ENCODE measurements around the gene NOX3. TPM values are rescaled to one million over a fixed set of nuclear protein-coding genes. Genes with fewer than 3 reads are reported as not detected.

Gene NOX3
- total and polyA plus RNA-seq, 2 of the 8 experiments (the other 6 are each of a cell fraction or from before 2014, with no cell fraction given) = not detected

DNA sequence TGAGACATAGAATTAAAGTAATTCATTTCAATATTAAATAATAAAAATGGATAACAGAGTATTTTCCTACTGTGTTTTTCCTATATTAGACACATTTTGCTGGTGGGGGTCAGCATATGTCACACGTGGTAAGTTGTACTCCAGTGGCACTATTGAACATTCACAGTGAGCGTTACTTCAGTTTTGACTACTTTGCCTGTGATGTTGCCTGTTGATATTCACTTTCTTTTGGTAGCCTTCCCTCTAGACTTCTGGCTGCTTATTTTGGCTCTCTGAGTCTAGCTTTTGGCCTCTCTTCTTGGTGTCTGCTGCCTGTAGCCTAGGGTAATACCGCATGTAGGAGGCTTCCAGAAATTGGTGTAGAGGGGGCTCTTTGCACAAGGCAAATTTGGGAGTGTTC lies 76.9 kb downstream of the NOX3 start:
- Histone ChIP-seq H3K9ac (replicated peaks in 1 of 4; ENCODE audit: extremely low read depth in 1 of 4, low read depth in 3 of 4, low read length in 3 of 4) (no peak overlapping the region), H3K4ac (replicated peaks; ENCODE audit: insufficient read length, low read depth, low read length) (no peak overlapping the region), H3K4me3 (ENCODE audit: extremely low read depth in 1 of 4, insufficient read depth in 2 of 4, low read depth in 3 of 4, low read length in 4 of 4) (no peak overlapping the region), H2AK5ac (ENCODE audit: low read depth, low read length) (no peak overlapping the region), H3K56ac (replicated peaks; ENCODE audit: insufficient read length, low read depth, low read length) (no peak overlapping the region), H3K14ac (ENCODE audit: insufficient read length) (no peak overlapping the region), H3K79me1 (ENCODE audit: low read depth, low read length) (no peaks in the 10 kb centered on the region), H3K18ac (ENCODE audit: extremely low read depth, low read length) (no peak overlapping the region), H3K23ac (ENCODE audit: insufficient read length) (no peak overlapping the region), H3K79me2 (ENCODE audit: control insufficient read depth in 1 of 2, insufficient read depth in 2 of 2, low read length in 2 of 2) (no peaks in the 10 kb centered on the region), H3K23me2 (ENCODE audit: low read depth, low read length) (no peaks in the 10 kb centered on the region), H2BK20ac (ENCODE audit: low read length) (no peak overlapping the region), H2BK5ac (ENCODE audit: low read depth, low read length) (no peak overlapping the region), H2BK12ac (ENCODE audit: low read depth, low read length) (no peak overlapping the region), H4K91ac (replicated peaks; ENCODE audit: insufficient read length, low read length) (no peak overlapping the region), H3K9me3 (ENCODE audit: insufficient read depth in 2 of 2, low read depth in 1 of 2, low read length in 1 of 2) (no peaks in the 10 kb centered on the region), H4K20me1 (replicated peaks in 1 of 2; ENCODE audit: control insufficient read depth in 1 of 2, insufficient read depth in 2 of 2, low read length in 2 of 2) (no peaks in the 10 kb centered on the region), H2AFZ (ENCODE audit: low read length) (no peak overlapping the region), H3K4me1 (replicated peaks in 1 of 4; ENCODE audit: control insufficient read depth in 3 of 4, insufficient read depth in 4 of 4, low read length in 3 of 4) (no peaks in the 10 kb centered on the region), H4K5ac (ENCODE audit: insufficient read length, low read depth, low read length) (no peak overlapping the region), H3K36me3 (ENCODE audit: control insufficient read depth in 2 of 4, insufficient read depth in 4 of 4, low read length in 3 of 4) (no peaks in the 10 kb centered on the region), H3K27me3 (replicated peaks in 1 of 4; ENCODE audit: control insufficient read depth in 3 of 4, extremely low read depth in 1 of 4, insufficient read depth in 3 of 4, low read length in 3 of 4) (no peaks in the 10 kb centered on the region), H2BK120ac (replicated peaks; ENCODE audit: low read depth, low read length) (no peak overlapping the region), H3K27ac (ENCODE audit: low read depth, low read length) (no peak overlapping the region), H2BK15ac (ENCODE audit: low read length) (no peak overlapping the region), H3K4me2 (ENCODE audit: insufficient read depth in 1 of 2, low read depth in 2 of 2, low read length in 2 of 2) (no peak overlapping the region), H4K8ac (ENCODE audit: extremely low read depth, insufficient read depth, low read length) (no peak overlapping the region)
- 87% methylated on average over 3 of the region's 3 CpGs; no CpG with 5 or more reads in 1 of the 2 experiments for WGBS, 2 experiments (ENCODE audit: extremely low coverage in 1 of 2, insufficient coverage in 1 of 2, insufficient read length in 1 of 2, insufficient replicate concordance in 2 of 2, low coverage in 1 of 2, low lambda C conversion rate in 2 of 2, missing lambda C conversion rate in 1 of 2)
- ChIA-PET POLR2A (ENCODE audit: partially characterized antibody) (no interaction called here), CTCF (ENCODE audit: partially characterized antibody) (no interaction called here)
- FAIRE-seq = no peak
- DNase-seq (ENCODE audit: low read depth in 1 of 2, low spot score in 2 of 2) = no peak
- TF ChIP-seq GABPA (IDR thresholded peaks at IDR 0.05; ENCODE audit: borderline replicate concordance, insufficient read depth, low read length) (no peak), FOSL1 (IDR thresholded peaks at IDR 0.05; ENCODE audit: insufficient read depth, low read depth, low read length) (no peak), EZH2 (IDR thresholded peaks at IDR 0.05; ENCODE audit: low read depth, low read length, severe bottlenecking) (no peak), CEBPB (IDR thresholded peaks at IDR 0.05; ENCODE audit: low read depth, low read length) (no peak), HDAC2 (IDR thresholded peaks at IDR 0.05; ENCODE audit: borderline replicate concordance in 1 of 2, low read depth in 2 of 2, low read length in 2 of 2) (no peak), NRF1 (IDR thresholded peaks at IDR 0.05; ENCODE audit: low read depth, low read length) (no peak), POLR2A (IDR thresholded peaks at IDR 0.05; ENCODE audit: control extremely low read depth in 1 of 2, low read depth in 2 of 2, low read length in 2 of 2) (no peak)
